GM12873 (cell line): ENCODE measurements around the gene SSH2.

Experiments used
- TF ChIP-seq, protein P1 (sequence below): IDR thresholded peaks from 2 replicates; pipeline ENCODE4 v1.5.1; 2012; ENCODE audit warnings: low read depth, mild to moderate bottlenecking, moderate library complexity, low read length, control low read depth; ENCODE audit not compliant: insufficient read depth; ENCODE audit errors: missing control alignments

Gene SSH2

DNA sequence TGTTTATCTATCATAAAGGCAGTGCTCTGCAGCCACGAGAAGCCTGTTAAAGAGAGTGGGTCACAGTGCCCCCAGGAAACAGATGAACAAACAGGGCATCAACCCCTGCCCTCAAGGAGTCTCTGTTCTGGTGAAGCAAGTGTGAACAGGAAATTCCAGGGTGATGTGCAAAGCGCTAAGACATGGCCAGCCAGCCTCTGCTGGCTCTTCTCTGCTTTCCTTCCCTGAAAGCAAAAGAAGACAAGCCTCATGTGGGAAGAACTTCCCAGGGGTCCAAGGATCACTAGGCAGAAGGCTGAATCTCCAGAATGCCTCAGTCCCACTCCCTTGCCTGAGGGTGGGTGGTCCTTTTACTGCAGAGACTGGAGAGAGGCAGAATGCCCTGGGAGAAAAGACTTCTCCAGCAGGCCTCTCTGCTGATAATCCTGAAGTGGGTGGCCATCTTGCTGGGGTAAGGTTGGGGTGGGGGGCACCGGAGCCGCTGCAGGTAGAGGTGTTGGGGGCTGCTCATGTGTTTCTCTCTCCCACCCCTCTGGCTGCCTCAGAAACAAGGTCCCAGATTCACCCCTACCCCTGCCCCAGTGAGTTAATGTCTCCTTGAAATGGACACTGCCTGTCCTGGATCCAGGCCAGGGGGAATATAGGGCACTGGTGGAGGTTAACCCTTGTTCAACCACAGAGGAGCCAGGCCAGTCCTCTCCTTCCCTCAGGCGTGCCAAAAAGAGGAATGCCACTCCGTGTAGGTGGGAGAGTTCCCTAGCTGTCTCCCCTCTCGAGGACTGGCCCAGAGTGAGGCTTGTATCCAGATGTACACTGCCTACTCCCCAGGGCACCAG, 334.7 kb downstream of the SSH2 start:
- TF ChIP-seq, protein P1, sequence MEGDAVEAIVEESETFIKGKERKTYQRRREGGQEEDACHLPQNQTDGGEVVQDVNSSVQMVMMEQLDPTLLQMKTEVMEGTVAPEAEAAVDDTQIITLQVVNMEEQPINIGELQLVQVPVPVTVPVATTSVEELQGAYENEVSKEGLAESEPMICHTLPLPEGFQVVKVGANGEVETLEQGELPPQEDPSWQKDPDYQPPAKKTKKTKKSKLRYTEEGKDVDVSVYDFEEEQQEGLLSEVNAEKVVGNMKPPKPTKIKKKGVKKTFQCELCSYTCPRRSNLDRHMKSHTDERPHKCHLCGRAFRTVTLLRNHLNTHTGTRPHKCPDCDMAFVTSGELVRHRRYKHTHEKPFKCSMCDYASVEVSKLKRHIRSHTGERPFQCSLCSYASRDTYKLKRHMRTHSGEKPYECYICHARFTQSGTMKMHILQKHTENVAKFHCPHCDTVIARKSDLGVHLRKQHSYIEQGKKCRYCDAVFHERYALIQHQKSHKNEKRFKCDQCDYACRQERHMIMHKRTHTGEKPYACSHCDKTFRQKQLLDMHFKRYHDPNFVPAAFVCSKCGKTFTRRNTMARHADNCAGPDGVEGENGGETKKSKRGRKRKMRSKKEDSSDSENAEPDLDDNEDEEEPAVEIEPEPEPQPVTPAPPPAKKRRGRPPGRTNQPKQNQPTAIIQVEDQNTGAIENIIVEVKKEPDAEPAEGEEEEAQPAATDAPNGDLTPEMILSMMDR = no peak

DNA sequence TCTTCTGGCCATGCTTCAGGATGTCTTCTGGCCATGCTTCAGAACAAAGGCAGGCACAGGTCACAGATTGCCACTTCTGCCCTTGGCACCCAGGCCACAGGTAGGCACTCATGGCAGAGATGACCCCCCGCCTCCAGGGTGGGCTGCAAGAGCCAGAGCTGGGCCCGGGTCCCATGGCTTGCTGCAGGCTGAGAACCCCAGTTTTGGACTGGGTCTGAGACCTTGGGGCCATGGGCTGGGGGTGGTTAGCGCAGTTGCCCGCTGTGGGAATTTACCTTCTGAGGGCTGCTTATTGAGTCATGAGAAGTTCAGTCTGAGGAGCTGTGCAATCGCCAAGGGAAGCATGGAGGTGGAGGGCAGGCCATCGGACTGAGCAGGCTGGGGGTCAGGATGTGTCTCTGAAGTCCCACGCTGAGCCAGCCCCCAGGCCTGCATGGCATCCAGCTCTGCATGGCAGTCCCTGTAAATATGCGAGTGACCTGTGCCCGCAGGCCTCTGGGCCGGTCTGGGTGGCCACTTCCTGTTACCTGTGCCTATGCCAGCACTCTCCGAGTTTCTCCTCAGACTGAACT, 335.4 kb downstream of the SSH2 start:
- TF ChIP-seq, protein P1 = no peak

DNA sequence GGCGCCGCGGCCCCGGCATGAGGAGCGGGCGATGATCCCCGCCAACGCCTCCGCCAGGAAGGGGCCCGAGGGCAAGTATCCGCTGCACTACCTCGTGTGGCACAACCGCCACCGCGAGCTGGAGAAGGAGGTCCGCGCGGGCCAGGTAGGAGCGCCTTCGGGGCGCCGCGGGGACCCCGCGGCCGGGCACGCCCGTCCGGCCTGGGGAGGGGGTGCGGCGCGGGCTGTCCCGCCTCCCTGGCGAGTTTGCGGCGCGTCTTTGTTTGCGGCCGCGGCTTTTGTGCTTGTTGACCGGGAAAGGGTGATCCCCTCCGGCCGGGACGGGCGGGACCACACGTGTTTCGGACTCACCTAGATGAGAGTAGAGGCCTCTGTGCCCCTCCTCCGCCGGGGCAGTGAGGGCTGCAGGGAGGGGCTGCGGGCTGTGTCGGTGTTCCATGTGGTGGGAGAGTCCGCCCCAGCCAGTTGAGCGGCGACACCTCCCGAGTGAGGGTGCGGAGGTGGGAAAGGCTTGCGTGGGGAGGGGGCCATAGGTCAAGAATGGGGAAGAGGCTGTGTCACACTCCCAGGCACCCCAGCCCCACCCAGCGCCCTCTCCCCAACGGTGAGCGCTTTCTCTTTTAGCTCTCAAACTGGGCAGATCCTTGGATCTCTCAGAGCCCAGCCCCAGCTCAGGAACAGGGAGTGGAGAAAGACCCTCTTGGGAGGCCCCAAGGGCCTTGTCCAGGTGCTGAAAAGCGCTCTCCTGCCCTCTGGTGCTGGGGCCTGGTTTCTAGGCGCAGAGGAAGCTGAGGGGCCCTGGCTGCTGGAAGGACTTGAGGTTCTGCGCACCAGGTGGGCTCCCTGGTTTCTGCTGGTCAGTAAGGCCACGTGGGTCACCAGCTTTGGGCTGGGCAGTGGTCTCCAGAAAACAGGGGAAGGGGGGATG, 336.2 kb downstream of the SSH2 start:
- TF ChIP-seq, protein P1 = peak; percentile 30

DNA sequence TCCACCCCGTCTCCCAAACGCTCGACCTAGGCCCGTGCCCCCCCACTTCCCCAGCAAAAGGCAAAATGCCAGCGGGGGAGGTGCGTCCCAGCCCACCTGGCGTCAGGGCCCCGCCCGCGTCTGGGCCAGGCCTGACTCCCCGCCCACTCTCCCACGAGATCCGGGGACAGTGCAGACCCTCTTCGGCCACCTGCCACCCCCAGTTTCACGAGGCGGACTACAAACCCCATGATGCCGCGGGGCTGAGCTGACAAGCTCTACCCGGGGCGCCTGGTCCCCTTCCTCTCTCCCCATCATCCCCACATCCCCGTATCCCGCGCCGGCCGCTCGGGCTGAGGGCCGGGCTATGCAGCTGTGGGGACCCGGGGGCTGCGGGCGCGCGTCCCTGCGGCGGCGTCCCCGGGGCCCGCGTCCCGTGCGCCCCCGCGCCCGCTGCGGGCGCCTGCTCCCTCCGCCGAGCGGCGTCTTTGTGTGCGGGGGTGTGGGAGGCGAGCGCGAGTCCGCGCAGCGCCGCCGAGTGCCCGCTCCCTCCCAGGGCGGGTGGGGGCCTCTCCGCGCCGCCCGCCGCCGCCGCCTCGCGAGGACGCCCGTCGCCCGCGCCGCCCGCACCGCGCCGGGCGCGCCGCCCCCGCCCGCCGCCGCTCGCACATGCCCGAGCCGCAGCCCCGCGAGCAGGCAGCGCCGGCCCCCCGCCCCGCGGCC, 337.0 kb downstream of the SSH2 start, which contains the start of gene ANKRD13B:
ANKRD13B (plus strand) TSS at position 283 of the 702 bp plus-strand sequence. CDS start 490 bp downstream, outside the sequence.
- TF ChIP-seq, protein P1 = no peak

DNA sequence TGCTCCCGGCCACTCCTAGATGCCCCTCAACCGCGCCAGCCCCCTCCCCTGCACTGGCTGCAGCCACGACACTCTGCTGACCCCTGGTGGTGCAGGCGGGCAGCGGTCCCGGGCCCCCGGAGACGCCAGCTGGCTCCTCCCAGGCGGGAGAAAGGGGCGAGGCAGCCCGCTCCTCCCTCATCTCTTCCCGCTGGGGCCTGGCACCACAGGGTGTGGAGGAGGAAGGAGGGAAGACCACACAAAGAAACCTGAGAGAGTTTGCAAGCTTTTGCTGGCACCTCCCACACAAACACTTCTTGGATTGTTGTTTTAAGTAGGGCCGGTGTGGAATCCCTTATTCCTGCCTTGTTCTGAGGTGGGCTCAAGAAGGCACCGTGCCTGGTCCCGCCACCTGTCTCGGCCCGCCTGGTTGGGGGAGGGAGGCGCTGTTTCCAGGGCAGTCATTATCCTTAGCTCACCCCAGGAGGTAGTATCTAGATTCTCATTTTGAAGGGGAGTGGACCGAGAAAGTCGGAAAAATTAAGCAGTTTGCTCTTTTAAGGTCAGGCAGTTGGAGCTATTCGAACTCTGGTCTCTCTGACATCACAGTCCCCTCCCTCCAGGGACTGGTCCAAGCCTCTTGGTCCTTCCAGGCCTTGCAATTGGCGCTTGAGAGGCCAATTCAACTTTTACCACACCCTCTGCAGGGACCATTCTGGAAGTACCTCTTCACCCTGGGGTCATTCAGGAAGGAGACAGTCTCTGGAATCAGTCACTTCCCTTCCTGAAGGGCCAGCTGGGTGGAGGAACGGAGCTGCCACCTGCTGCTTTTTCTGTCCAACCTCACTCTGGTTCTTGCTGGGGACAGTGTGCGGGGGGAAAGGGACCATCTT, 338.1 kb downstream of the SSH2 start:
- TF ChIP-seq, protein P1 = peak; percentile 94

DNA sequence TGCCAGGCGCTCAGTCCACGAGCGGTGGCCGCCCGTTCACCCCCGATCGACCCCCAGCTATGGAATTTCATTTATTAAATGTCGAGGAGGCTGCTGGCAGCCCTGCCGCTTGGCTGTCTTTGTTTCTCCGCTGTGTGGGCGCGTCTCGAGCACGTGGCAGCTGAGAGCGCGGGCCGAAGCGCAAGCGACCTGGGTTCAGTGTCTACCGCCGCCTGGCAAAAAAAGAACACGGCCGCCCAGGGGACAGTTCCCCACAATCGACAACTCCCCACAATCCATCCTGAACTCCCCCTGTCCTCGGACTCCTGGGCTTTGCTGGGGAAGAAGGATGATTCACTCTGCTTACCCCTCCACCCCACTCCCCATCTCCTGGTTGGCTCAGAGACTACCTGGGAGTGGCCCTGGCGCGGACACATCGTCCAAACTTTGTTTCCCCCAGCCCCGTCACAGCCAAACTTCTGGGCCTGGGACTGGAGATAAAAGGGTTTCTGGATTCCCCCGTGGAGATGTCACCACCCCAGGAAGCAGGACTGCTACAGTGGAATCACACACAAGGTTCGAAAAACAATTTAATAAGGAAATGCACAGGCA, 338.8 kb downstream of the SSH2 start:
- TF ChIP-seq, protein P1 = no peak
